Measurements from ENCODE around the gene SART1.
A peak's percentile ranks its signal among the peaks of the same experiment; 100 is the strongest.

SART1 gene

GRCh38 chr11:65965986-65966762, 4.6 kb downstream of the SART1 start:
- TF ChIP-seq GATA1 (IDR thresholded peaks at IDR 0.05; ENCODE audit: low read depth, low read length): no peak
- TF ChIP-seq POLR2A (IDR thresholded peaks at IDR 0.05; ENCODE audit: low read length): no peak

GRCh38 chr11:65967329-65967934, 5.9 kb downstream of the SART1 start:
- no peak for DNase-seq
- TF ChIP-seq GATA1 (IDR thresholded peaks at IDR 0.05; ENCODE audit: low read depth, low read length): no peak
- TF ChIP-seq POLR2A (IDR thresholded peaks at IDR 0.05; ENCODE audit: low read length): no peak

More at GRCh38 chr11:65965986-65966762, 4.6 kb downstream of the SART1 start:
- no peak for DNase-seq

GRCh38 chr11:65968600-65969482, 7.3 kb downstream of the SART1 start:
- peak in 1 of 2 experiments; percentile 17 for DNase-seq
- TF ChIP-seq POLR2A (IDR thresholded peaks at IDR 0.05; ENCODE audit: low read length) (no peak), GATA1 (IDR thresholded peaks at IDR 0.05; ENCODE audit: low read depth, low read length) (no peak)

- TF ChIP-seq POLR2A (IDR thresholded peaks at IDR 0.05; ENCODE audit: low read length) (no peak), GATA1 (IDR thresholded peaks at IDR 0.05; ENCODE audit: low read depth, low read length) (no peak)
- DNase-seq: no peak
Observed at GRCh38 chr11:65972116-65972515, 10.6 kb downstream of the SART1 start.

- TF ChIP-seq POLR2A (IDR thresholded peaks at IDR 0.05; ENCODE audit: low read length) (no peak), GATA1 (IDR thresholded peaks at IDR 0.05; ENCODE audit: low read depth, low read length) (no peak)
- DNase-seq: no peak
Observed at GRCh38 chr11:65973439-65974110, 12.0 kb downstream of the SART1 start.

GRCh38 chr11:65975771-65976170, 14.2 kb downstream of the SART1 start:
- no peak for DNase-seq
- TF ChIP-seq GATA1 (IDR thresholded peaks at IDR 0.05; ENCODE audit: low read depth, low read length) (no peak), POLR2A (IDR thresholded peaks at IDR 0.05; ENCODE audit: low read length) (no peak)

GRCh38 chr11:65976216-65977176, 15.0 kb downstream of the SART1 start:
- TF ChIP-seq GATA1 (IDR thresholded peaks at IDR 0.05; ENCODE audit: low read depth, low read length) (no peak), POLR2A (IDR thresholded peaks at IDR 0.05; ENCODE audit: low read length) (no peak)
- DNase-seq: no peak

GRCh38 chr11:65977621-65978390, 16.3 kb downstream of the SART1 start:
- no peak for TF ChIP-seq POLR2A (IDR thresholded peaks at IDR 0.05; ENCODE audit: low read length)
- no peak for TF ChIP-seq GATA1 (IDR thresholded peaks at IDR 0.05; ENCODE audit: low read depth, low read length)
- no peak for DNase-seq

GRCh38 chr11:65978391-65979238, 17.1 kb downstream of the SART1 start:
- no peak for TF ChIP-seq POLR2A (IDR thresholded peaks at IDR 0.05; ENCODE audit: low read length)
- no peak for TF ChIP-seq GATA1 (IDR thresholded peaks at IDR 0.05; ENCODE audit: low read depth, low read length)
- no peak for DNase-seq

- TF ChIP-seq POLR2A (IDR thresholded peaks at IDR 0.05; ENCODE audit: low read length) (no peak), GATA1 (IDR thresholded peaks at IDR 0.05; ENCODE audit: low read depth, low read length) (no peak)
- no peak for DNase-seq
Observed at GRCh38 chr11:65979261-65979759, 17.8 kb downstream of the SART1 start.
